ENCODE results near the gene LAMA2.

DNA sequence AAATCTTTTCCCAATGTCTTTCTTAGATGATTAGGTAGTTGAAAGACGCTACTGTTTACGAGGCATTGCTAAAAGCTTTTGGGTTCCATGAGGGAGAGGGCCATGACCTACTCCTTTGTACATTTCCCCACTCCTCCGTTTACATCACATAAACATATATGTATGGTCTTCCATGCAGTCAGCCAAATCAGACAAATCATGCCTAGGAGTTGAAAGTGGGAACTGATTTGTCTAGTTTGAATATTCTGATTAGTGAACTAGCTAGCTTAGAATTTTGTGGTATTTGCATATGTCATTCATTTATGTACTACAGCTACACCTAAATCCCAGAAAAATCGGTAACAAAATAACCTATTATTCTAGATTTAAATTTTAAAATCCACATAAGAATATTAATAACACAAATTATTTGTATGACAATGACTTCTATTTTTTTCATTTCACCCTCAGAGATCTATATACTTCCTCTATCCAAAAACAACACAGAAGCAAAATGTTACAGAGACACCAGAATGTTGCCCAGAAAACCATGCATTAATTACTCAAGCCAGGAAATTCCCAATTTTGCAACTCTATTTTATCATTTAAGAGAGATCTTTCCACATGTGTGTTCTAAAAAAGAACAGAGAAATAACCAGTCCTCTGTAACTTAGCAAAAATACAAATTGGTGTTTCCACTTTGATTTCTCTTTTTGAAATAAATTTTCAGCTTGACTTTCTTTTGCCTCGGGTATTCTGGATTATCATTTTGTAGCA, 231.9 kb downstream of the LAMA2 start:
- TF ChIP-seq POLR2A (IDR thresholded peaks at IDR 0.05) (no peak), EP300 (IDR thresholded peaks at IDR 0.05) (no peak)
